D721Med (cell line): Measurements from ENCODE around the gene RAB34.

Experiments
- DNase-seq: peaks from one replicate; pipeline ENCODE4 v3.0.0; 2011; ENCODE audit warnings: low spot score; ENCODE audit not compliant: insufficient read length
- FAIRE-seq: peaks from 2 replicates; lab custom pipeline; 2011; peaks lifted over from hg19 to GRCh38; lab: Jason Lieb, UNC
- CTCF ChIP-seq: IDR thresholded peaks from 2 replicates; pipeline ENCODE4 v1.5.1; 2012; ENCODE audit warnings: mild to moderate bottlenecking, control low read depth; ENCODE audit not compliant: insufficient read depth; ENCODE audit errors: missing control alignments

The RAB34 gene

DNA sequence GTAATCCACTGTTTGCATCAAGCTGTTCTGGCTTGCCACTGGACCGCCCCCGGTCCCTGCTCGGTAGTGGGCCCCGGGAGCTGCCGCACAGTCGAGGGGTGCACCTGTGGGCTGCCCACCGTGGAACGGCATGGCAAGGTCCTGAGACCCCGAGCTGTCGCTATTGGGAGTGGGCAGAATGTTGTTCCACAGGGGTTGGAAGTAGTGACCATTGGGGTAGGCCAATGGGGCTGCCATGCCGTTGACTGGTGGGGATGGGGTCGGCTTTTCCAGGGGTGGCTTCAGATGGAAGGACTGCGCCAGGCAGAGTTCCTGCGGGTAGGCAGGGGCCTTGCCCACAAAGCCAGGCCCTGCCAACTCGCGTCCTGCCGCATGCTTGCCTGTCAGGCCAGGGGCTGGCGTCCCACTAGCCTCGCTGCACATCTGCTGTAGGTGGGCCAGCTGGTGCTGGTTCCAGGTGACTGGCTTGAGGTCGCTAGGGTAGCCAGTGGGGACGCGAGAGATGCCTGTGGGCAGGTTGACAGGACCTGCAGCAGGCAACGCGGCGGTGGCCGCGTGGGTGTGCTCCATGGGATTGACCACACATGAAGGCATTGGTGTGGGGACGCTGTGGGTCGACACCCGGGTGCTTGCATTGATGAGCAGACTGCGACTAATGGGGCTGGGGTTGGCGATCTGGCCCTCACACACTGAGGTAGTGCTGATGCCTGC, 40.9 kb upstream of the RAB34 start:
- FAIRE-seq (no peak), DNase-seq (no peak)
- no peak for TF ChIP-seq CTCF

DNA sequence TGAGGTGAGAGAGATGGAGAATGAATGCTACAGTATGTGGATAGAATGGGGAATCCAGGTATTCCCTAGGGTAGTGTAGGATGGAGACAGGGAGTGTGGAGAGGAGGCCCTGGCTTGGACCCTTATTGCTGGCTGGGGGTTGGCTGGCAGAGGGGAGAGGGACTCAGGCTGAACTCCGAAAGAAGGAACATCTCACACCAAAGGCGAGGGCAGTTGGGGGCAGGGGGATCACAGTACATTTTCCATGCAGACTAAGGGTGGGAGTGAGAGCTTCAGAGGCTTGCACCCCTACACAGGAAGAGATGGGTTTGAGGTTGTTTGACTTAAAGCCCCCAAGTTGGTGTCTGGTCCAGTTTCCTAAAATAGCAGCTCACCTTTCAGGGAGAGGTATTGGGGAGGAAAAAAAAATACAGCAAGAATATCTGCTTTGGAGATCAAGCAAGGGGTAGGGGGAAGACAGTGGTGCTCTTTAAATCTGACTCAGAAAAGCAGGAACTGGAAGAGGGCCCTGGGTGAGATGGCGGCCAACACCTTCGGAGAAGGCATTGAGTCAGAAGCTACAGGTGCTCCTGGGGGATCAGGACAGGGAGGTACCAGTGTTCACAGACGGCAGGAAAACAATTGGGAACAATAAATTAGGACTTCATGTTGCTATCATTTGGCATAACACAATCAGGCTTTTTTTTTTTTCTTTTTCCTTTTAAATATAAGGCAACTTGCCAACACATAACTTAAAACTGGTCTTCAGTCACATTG, 38.6 kb upstream of the RAB34 start:
- no peak for DNase-seq
- FAIRE-seq: no peak
- no peak for TF ChIP-seq CTCF

GRCh38 chr17:28755486-28755885, 37.8 kb upstream of the RAB34 start:
- DNase-seq (no peak), FAIRE-seq (no peak)
- no peak for TF ChIP-seq CTCF

DNA sequence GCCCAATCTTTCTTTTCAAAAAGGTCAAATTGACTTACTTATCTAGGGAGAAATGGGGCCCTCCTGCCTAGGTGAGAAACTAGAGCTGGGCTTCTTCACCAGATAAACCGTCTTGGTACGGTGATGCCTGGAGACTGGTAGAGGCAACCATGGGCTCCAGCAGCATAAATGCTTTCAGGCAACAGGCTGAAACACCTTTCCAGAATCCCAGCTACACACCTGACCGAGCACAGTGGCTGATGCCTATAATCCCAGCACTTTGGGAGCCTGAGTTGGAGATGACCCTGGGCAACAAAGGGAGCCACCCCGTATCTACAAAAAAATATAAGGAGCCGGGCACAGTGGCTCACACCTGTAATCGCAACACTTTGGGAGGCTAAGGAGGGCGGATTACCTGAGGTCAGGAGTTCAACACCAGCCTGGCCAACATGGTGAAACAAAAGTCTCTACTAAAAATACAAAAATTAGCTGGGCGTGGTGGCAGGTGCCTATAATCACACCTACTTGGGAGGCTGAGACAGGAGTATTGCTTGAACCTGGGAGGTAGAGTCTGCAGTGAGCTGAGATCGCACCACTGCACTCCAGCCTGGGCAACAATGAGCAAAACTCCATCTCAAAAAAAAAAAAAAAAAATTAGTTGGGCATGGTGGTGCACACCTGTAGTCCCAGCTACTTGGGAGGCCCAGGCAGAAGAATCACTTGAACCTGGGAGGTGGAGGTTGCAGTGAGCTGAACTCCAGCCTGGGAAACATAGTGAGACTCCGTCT, 34.1 kb upstream of the RAB34 start:
- TF ChIP-seq CTCF: no peak
- DNase-seq (no peak), FAIRE-seq (no peak)

DNA sequence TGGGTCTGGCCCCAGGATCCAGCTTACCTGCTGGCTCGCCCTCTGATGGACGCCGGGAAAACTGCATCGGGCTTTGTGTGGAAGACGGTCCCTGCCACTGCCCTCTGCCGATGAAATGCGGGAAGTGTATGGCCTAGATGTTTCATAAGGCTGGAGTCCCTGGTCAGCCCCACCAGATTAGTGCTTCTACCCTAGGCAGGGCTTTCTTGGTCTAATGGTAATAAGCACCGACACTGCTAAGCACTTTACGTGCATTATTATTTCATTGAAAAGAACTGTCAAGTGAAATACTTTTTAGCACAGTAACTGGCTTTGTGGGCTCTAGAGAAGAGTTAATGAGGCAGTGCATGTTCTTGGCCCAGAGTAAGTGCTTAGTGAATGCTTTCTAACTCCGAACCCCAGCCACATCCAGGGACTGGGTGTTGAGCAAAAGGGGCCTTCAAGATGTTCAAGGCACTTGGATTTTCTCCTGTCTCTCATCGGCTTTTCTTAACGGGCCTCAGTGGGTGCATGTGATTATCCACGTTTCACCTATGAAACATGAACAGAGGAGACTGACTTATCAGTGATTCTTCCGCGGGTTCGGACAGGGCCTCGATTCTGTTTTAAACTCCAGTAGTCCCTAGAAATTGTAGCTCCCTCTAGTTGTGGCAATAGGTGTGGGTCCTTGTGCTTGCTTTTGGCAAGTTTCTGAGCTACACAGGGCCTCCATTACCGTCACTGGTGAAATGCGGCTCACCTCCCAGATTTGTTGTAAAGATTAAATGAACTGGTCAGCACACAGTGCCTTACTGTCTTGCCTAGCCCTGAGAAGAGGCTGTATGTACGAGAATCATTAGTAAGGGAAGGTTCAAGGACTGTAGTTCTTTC, 32.7 kb upstream of the RAB34 start:
- DNase-seq (peak; percentile 60), FAIRE-seq (no peak)
- peak; percentile 100 for TF ChIP-seq CTCF

GRCh38 chr17:28749516-28750177, 32.0 kb upstream of the RAB34 start:
- FAIRE-seq (no peak), DNase-seq (no peak)
- TF ChIP-seq CTCF: no peak
